K562 (cell line): Measurements from ENCODE around the gene TIMP2.

ENCODE experiments used
- BRCA1 ChIP-seq, 2 experiments: fragments of 450-650 bp in 1 of 2; sonication (generic) in 1 of 2; formaldehyde crosslinking in 1 of 2; IDR thresholded peaks; 2 replicates each; pipeline versions ENCODE4 v1.5.0 to v1.6.1; 2017 to 2020; ENCODE audit warnings: mild to moderate bottlenecking in 1 of 2, missing genetic modification reagents in 1 of 2
- CTBP1 ChIP-seq: fragments of 450-650 bp; IDR thresholded peaks from 2 replicates; pipeline ENCODE4 v1.6.1; 2016; ENCODE audit warnings: borderline replicate concordance
- NR2F6 ChIP-seq: fragments of 450-650 bp; formaldehyde crosslinking; IDR thresholded peaks from 2 replicates; pipeline ENCODE4 v1.4.0; 2020; ENCODE audit warnings: mild to moderate bottlenecking
- PHB2 ChIP-seq: fragments of 450-650 bp; IDR thresholded peaks from 2 replicates; pipeline ENCODE4 v1.6.1; 2017; ENCODE audit warnings: low read depth
- POLR3A ChIP-seq: IDR thresholded peaks from 2 replicates; pipeline ENCODE4 v1.6.1; 2011; ENCODE audit warnings: borderline replicate concordance, mild to moderate bottlenecking, moderate library complexity; ENCODE audit not compliant: insufficient read length, insufficient read depth; ENCODE audit errors: extremely low read depth
- RCOR1 ChIP-seq, 2 experiments: IDR thresholded peaks; 2 replicates each; pipeline ENCODE4 v1.6.1; 2012; ENCODE audit warnings: low read depth in 2 of 2, low read length in 2 of 2, borderline replicate concordance in 1 of 2, improper control_type of control experiment in 1 of 2
- USF2 ChIP-seq: sonication (generic); formaldehyde crosslinking; IDR thresholded peaks from 2 replicates; pipeline ENCODE4 v1.5.0; 2020; ENCODE audit warnings: missing genetic modification reagents
- ZNF263 ChIP-seq: sonication (generic); formaldehyde crosslinking; IDR thresholded peaks from 2 replicates; pipeline ENCODE4 v1.8.0; 2022; ENCODE audit warnings: mild to moderate bottlenecking, missing genetic modification reagents, borderline replicate concordance
- TF ChIP-seq, protein P1 (sequence below): sonication (generic); formaldehyde crosslinking; IDR thresholded peaks from 2 replicates; pipeline ENCODE4 v1.8.0; 2022; ENCODE audit warnings: missing genetic modification reagents, mild to moderate bottlenecking, borderline replicate concordance

DNA sequence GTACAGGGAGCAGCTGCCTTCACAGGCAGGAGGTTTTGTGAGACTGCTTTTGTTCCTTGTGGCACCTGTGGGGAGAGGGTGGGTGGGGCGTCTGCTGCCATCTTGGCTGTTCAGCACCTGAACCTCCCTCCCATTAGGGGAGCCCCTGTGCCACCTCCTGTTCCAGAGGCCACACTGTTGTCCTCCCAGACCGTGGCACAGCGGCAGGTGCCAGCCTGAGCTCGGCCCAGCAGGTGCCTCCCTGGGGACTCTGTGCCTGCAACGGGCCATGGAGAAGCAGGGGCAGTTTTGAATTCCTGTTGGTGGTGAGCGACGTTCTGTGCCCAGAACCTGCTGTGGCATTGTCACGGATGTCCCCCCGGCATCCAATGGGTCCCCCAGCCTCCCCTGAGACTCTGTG, 44.7 kb upstream of the TIMP2 start:
- TF ChIP-seq CTBP1 (no peak), RCOR1 (IDR thresholded peaks at IDR 0.05; ENCODE audit: borderline replicate concordance in 1 of 2, low read depth in 2 of 2, low read length in 2 of 2) (no peak), POLR3A (no peak), NR2F6 (CRISPR knock-in tag) (no peak), USF2 (CRISPR knock-in tag) (no peak), BRCA1 (IDR thresholded peaks at IDR 0.05) (no peak), BRCA1 (CRISPR knock-in tag; IDR thresholded peaks at IDR 0.05) (no peak), PHB2 (no peak), ZNF263 (no peak)
- TF ChIP-seq, protein P1, sequence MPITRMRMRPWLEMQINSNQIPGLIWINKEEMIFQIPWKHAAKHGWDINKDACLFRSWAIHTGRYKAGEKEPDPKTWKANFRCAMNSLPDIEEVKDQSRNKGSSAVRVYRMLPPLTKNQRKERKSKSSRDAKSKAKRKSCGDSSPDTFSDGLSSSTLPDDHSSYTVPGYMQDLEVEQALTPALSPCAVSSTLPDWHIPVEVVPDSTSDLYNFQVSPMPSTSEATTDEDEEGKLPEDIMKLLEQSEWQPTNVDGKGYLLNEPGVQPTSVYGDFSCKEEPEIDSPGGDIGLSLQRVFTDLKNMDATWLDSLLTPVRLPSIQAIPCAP (CRISPR knock-in tag) = no peak
